ENCODE results near the gene FAM241A.

FAM241A gene

GRCh38 chr4:112170451-112170993 lies 25.3 kb downstream of the FAM241A start:
- TF ChIP-seq CTCF (IDR thresholded peaks at IDR 0.05) = no peak

- TF ChIP-seq CTCF (IDR thresholded peaks at IDR 0.05) = no peak
Observed at GRCh38 chr4:112172180-112172579, 26.9 kb downstream of the FAM241A start.

GRCh38 chr4:112173593-112174558 lies 28.6 kb downstream of the FAM241A start:
- no peak for TF ChIP-seq CTCF (IDR thresholded peaks at IDR 0.05)

GRCh38 chr4:112175840-112176239 lies 30.6 kb downstream of the FAM241A start:
- TF ChIP-seq CTCF (IDR thresholded peaks at IDR 0.05) = no peak

- no peak for TF ChIP-seq CTCF (IDR thresholded peaks at IDR 0.05)
Observed at GRCh38 chr4:112176596-112176995, 31.3 kb downstream of the FAM241A start.

GRCh38 chr4:112181358-112182000 lies 36.2 kb downstream of the FAM241A start:
- TF ChIP-seq CTCF (IDR thresholded peaks at IDR 0.05) = no peak

GRCh38 chr4:112182604-112183003 lies 37.4 kb downstream of the FAM241A start:
- TF ChIP-seq CTCF (IDR thresholded peaks at IDR 0.05) = no peak

Measured in LNCAP (cell line).